Measurements from ENCODE around the gene OR8B3.
"Not testable (repeated sequence)": the region's sequence is repeated elsewhere in the genome, so short reads cannot be mapped to it uniquely, and the experiment has no call there.

The OR8B3 gene

GRCh38 chr11:124398924-124399323 is at the start of gene OR8B3:
Gene OR8B3 (minus strand): TSS chr11:124399024. CDS start chr11:124397351, 1,673 bp downstream.
- DNase-seq (ENCODE audit: low spot score): no peak

GRCh38 chr11:124446916-124447315 is 48.1 kb upstream of the OR8B3 start:
- DNase-seq (ENCODE audit: low spot score): no peak

GRCh38 chr11:124445646-124446150 is 46.9 kb upstream of the OR8B3 start, which contains the start of gene OR8B8:
Gene OR8B8 (minus strand): TSS chr11:124445696. CDS start chr11:124441085, 4,611 bp downstream.
- DNase-seq (ENCODE audit: low spot score): no peak

- no peak for DNase-seq (ENCODE audit: low spot score)
Measured at GRCh38 chr11:124442847-124443246, 44.0 kb upstream of the OR8B3 start.

GRCh38 chr11:124442442-124442841 is 43.6 kb upstream of the OR8B3 start:
- DNase-seq (ENCODE audit: low spot score): no peak

- DNase-seq (ENCODE audit: low spot score): no peak
Measured at GRCh38 chr11:124441519-124441918, 42.7 kb upstream of the OR8B3 start.

GRCh38 chr11:124441081-124441480 is 42.3 kb upstream of the OR8B3 start:
- DNase-seq (ENCODE audit: low spot score): no peak

- no peak for DNase-seq (ENCODE audit: low spot score)
Measured at GRCh38 chr11:124440608-124441007, 41.8 kb upstream of the OR8B3 start.

- no peak for DNase-seq (ENCODE audit: low spot score)
Measured at GRCh38 chr11:124434699-124435098, 35.9 kb upstream of the OR8B3 start.

GRCh38 chr11:124429599-124429998 is 30.8 kb upstream of the OR8B3 start:
- no peak for DNase-seq (ENCODE audit: low spot score)

GRCh38 chr11:124424384-124424921 is 25.6 kb upstream of the OR8B3 start, which contains the start of gene OR8B4:
Gene OR8B4 (minus strand): TSS chr11:124424871. CDS start chr11:124424871, 0 bp downstream.
- DNase-seq (ENCODE audit: low spot score): no peak

GRCh38 chr11:124421043-124421442 is 22.2 kb upstream of the OR8B3 start:
- no peak for DNase-seq (ENCODE audit: low spot score)

GRCh38 chr11:124415356-124415923 is 16.6 kb upstream of the OR8B3 start:
- peak; percentile 47 for DNase-seq (ENCODE audit: low spot score)

GRCh38 chr11:124409906-124410305 is 11.1 kb upstream of the OR8B3 start:
- DNase-seq (ENCODE audit: low spot score): no peak

- DNase-seq (ENCODE audit: low spot score): no peak
Measured at GRCh38 chr11:124405581-124405980, 6.8 kb upstream of the OR8B3 start.

GRCh38 chr11:124403186-124403585 is 4.4 kb upstream of the OR8B3 start:
- DNase-seq (ENCODE audit: low spot score): not testable (repeated sequence)

GRCh38 chr11:124402326-124402922 is 3.6 kb upstream of the OR8B3 start:
- DNase-seq (ENCODE audit: low spot score): peak; percentile 50

- DNase-seq (ENCODE audit: low spot score): not testable (repeated sequence)
Measured at GRCh38 chr11:124396847-124397246, 2.0 kb downstream of the OR8B3 start.

- peak; percentile 9 for DNase-seq (ENCODE audit: low spot score)
Measured at GRCh38 chr11:124394408-124394807, 4.4 kb downstream of the OR8B3 start.

GRCh38 chr11:124384399-124384798 is 14.4 kb downstream of the OR8B3 start, which contains the start of gene OR8B2:
Gene OR8B2 (minus strand): TSS chr11:124384499. CDS start chr11:124383343, 1,156 bp downstream.
- no peak for DNase-seq (ENCODE audit: low spot score)

GRCh38 chr11:124382857-124383256 is 16.0 kb downstream of the OR8B3 start:
- DNase-seq (ENCODE audit: low spot score): not testable (repeated sequence)

- DNase-seq (ENCODE audit: low spot score): no peak
Measured at GRCh38 chr11:124380585-124380984, 18.2 kb downstream of the OR8B3 start.

GRCh38 chr11:124376280-124376679 is 22.5 kb downstream of the OR8B3 start:
- no peak for DNase-seq (ENCODE audit: low spot score)

Measured in SW480 (cell line).